H1 (cell line): ENCODE measurements around the gene SMARCC1. TPM values are rescaled to one million over a fixed set of nuclear protein-coding genes. Genes with fewer than 3 reads are reported as not detected.

Experiments
- CTCF ChIA-PET: fragments of 300-600 bp; sonication (Branson Sonifier 250); formaldehyde crosslinking; loops from one replicate; lab custom pipeline; 2021; ENCODE audit not compliant: partially characterized antibody; lab: Charles Lee
- POLR2A ChIA-PET: fragments of 300-600 bp; sonication (Branson Sonifier 250); formaldehyde crosslinking; loops from one replicate; lab custom pipeline; 2021; ENCODE audit warnings: inconsistent platforms; ENCODE audit not compliant: partially characterized antibody; lab: Charles Lee
- DNase-seq, 2 experiments: peaks; one replicate each; pipeline versions ENCODE4 v3.0.0 to v3.0.0-alpha.2; 2010 to 2022; ENCODE audit warnings: low spot score in 2 of 2, low read depth in 1 of 2, mixed read lengths in 1 of 2
- FAIRE-seq: peaks from 2 replicates; lab custom pipeline; 2011; peaks lifted over from hg19 to GRCh38; lab: Jason Lieb, UNC
- H2AFZ ChIP-seq: 2 replicates; pipeline ENCODE4 v1.8.1; 2012; ENCODE audit warnings: low read length, inconsistent platforms
- H2AK5ac ChIP-seq: 2 replicates; pipeline ENCODE4 v1.6.1; 2013; ENCODE audit warnings: low read depth, low read length
- H2BK120ac ChIP-seq: replicated peaks from 2 replicates; pipeline ENCODE3; 2013; ENCODE audit warnings: low read depth, low read length, inconsistent platforms
- H2BK12ac ChIP-seq: 2 replicates; pipeline ENCODE4 v1.6.1; 2013; ENCODE audit warnings: low read depth, low read length
- H2BK15ac ChIP-seq: 2 replicates; pipeline ENCODE4 v1.6.1; 2013; ENCODE audit warnings: low read length
- H2BK20ac ChIP-seq: 2 replicates; pipeline ENCODE4 v1.6.1; 2013; ENCODE audit warnings: low read length
- H2BK5ac ChIP-seq: 2 replicates; pipeline ENCODE4 v1.6.1; 2013; ENCODE audit warnings: low read depth, low read length
- H3K14ac ChIP-seq: 2 replicates; pipeline ENCODE4 v1.6.1; 2013; ENCODE audit warnings: inconsistent platforms; ENCODE audit not compliant: insufficient read length
- H3K18ac ChIP-seq: 2 replicates; pipeline ENCODE4 v1.6.1; 2013; ENCODE audit warnings: low read length; ENCODE audit errors: extremely low read depth
- H3K23ac ChIP-seq: 2 replicates; pipeline ENCODE4 v1.6.1; 2013; ENCODE audit warnings: inconsistent platforms; ENCODE audit not compliant: insufficient read length
- H3K23me2 ChIP-seq: 2 replicates; pipeline ENCODE4 v1.6.1; 2013; ENCODE audit warnings: low read depth, low read length
- H3K27ac ChIP-seq: 2 replicates; pipeline ENCODE4 v1.6.1; 2011; ENCODE audit warnings: low read depth, low read length, inconsistent platforms
- H3K27me3 ChIP-seq, 4 experiments: replicated peaks in 1 of 4; 1 replicate in 1 of 4; 2 replicates in 3 of 4; pipeline versions ENCODE4 v1.6.1 to v1.8.1; 2011 to 2013; ENCODE audit warnings: low read length in 3 of 4, mild to moderate bottlenecking in 3 of 4, inconsistent platforms in 2 of 4, mixed read lengths in 2 of 4, moderate library complexity in 1 of 4; ENCODE audit not compliant: control insufficient read depth in 3 of 4, insufficient read depth in 3 of 4; ENCODE audit errors: extremely low read depth in 1 of 4
- H3K36me3 ChIP-seq, 4 experiments: 2 replicates each; pipeline versions ENCODE4 v1.6.1 to v1.8.1; 2011 to 2013; ENCODE audit warnings: mild to moderate bottlenecking in 4 of 4, low read length in 3 of 4, moderate library complexity in 2 of 4, control low read depth in 1 of 4, inconsistent platforms in 1 of 4; ENCODE audit not compliant: insufficient read depth in 4 of 4, control insufficient read depth in 2 of 4
- H3K4ac ChIP-seq: replicated peaks from 2 replicates; pipeline ENCODE3; 2013; ENCODE audit warnings: low read length, low read depth, mixed read lengths, inconsistent platforms; ENCODE audit not compliant: insufficient read length
- H3K4me1 ChIP-seq, 4 experiments: replicated peaks in 1 of 4; 1 replicate in 1 of 4; 2 replicates in 3 of 4; pipeline versions ENCODE4 v1.6.1 to v1.8.1; 2011 to 2013; ENCODE audit warnings: low read length in 3 of 4, inconsistent platforms in 2 of 4, mixed read lengths in 1 of 4; ENCODE audit not compliant: insufficient read depth in 4 of 4, control insufficient read depth in 3 of 4
- H3K4me2 ChIP-seq, 2 experiments: 2 replicates each; pipeline versions ENCODE4 v1.6.1 to v1.8.1; 2011 to 2013; ENCODE audit warnings: low read depth in 2 of 2, low read length in 2 of 2, control low read depth in 1 of 2, inconsistent platforms in 1 of 2, mild to moderate bottlenecking in 1 of 2; ENCODE audit not compliant: insufficient read depth in 1 of 2
- H3K4me3 ChIP-seq, 4 experiments: fragments of 200-600, 300-600 bp in 1 of 4; sonication (generic), shearing (Covaris generic), sonication (Bioruptor Twin) in 1 of 4; 2 replicates each; pipeline versions ENCODE4 v1.5.1 to v1.8.1; 2011 to 2016; ENCODE audit warnings: low read length in 4 of 4, low read depth in 3 of 4, control low read depth in 2 of 4, inconsistent platforms in 2 of 4, mild to moderate bottlenecking in 2 of 4, mixed read lengths in 1 of 4, moderate library complexity in 1 of 4; ENCODE audit not compliant: insufficient read depth in 2 of 4; ENCODE audit errors: extremely low read depth in 1 of 4
- H3K56ac ChIP-seq: replicated peaks from 2 replicates; pipeline ENCODE3; 2013; ENCODE audit warnings: low read depth, mild to moderate bottlenecking, mixed read lengths, low read length, inconsistent platforms; ENCODE audit not compliant: insufficient read length
- H3K79me1 ChIP-seq: 2 replicates; pipeline ENCODE4 v1.6.1; 2013; ENCODE audit warnings: low read depth, low read length, control low read depth
- H3K79me2 ChIP-seq, 2 experiments: 2 replicates each; pipeline versions ENCODE4 v1.6.1 to v1.8.1; 2012 to 2013; ENCODE audit warnings: low read length in 2 of 2, mild to moderate bottlenecking in 2 of 2, inconsistent platforms in 1 of 2; ENCODE audit not compliant: insufficient read depth in 2 of 2, control insufficient read depth in 1 of 2
- H3K9ac ChIP-seq, 4 experiments: replicated peaks in 1 of 4; 1 replicate in 1 of 4; 2 replicates in 3 of 4; pipeline versions ENCODE4 v1.6.1 to v1.8.1; 2011 to 2013; ENCODE audit warnings: low read depth in 3 of 4, low read length in 3 of 4, control low read depth in 2 of 4, mild to moderate bottlenecking in 2 of 4, moderate library complexity in 2 of 4, inconsistent platforms in 1 of 4; ENCODE audit errors: extremely low read depth in 1 of 4
- H3K9me3 ChIP-seq, 2 experiments: 2 replicates each; pipeline versions ENCODE4 v1.6.1 to v1.8.1; 2012 to 2013; ENCODE audit warnings: mild to moderate bottlenecking in 2 of 2, moderate library complexity in 2 of 2, control low read depth in 1 of 2, inconsistent platforms in 1 of 2, low read depth in 1 of 2, low read length in 1 of 2, mixed read lengths in 1 of 2; ENCODE audit not compliant: insufficient read depth in 2 of 2
- H4K20me1 ChIP-seq, 2 experiments: replicated peaks in 1 of 2; 2 replicates each; pipeline versions ENCODE3 to v1.8.1; 2011 to 2013; ENCODE audit warnings: inconsistent platforms in 2 of 2, low read length in 2 of 2, mild to moderate bottlenecking in 1 of 2; ENCODE audit not compliant: insufficient read depth in 2 of 2, control insufficient read depth in 1 of 2
- H4K5ac ChIP-seq: 2 replicates; pipeline ENCODE4 v1.6.1; 2013; ENCODE audit warnings: low read length, low read depth, mixed read lengths, inconsistent platforms; ENCODE audit not compliant: insufficient read length
- H4K8ac ChIP-seq: 2 replicates; pipeline ENCODE4 v1.8.0; 2013; ENCODE audit warnings: mild to moderate bottlenecking, moderate library complexity, low read length, inconsistent platforms; ENCODE audit not compliant: insufficient read depth; ENCODE audit errors: extremely low read depth
- H4K91ac ChIP-seq: replicated peaks from 2 replicates; pipeline ENCODE3; 2013; ENCODE audit warnings: low read length, mixed read lengths, inconsistent platforms; ENCODE audit not compliant: insufficient read length
- CBX5 ChIP-seq: fragments of 300-800, 300-1000 bp; sonication (generic); IDR thresholded peaks from 2 replicates; pipeline ENCODE4 v1.7.1; 2016; ENCODE audit warnings: antibody characterized with exemption, low read length, low read depth
- CEBPB ChIP-seq: IDR thresholded peaks from 2 replicates; pipeline ENCODE4 v1.6.1; 2012; ENCODE audit warnings: low read depth, low read length
- CHD1 ChIP-seq: IDR thresholded peaks from 2 replicates; pipeline ENCODE4 v1.6.1; 2012; ENCODE audit warnings: low read depth, low read length, improper control_type of control experiment
- CHD2 ChIP-seq: IDR thresholded peaks from 2 replicates; pipeline ENCODE4 v1.6.1; 2012; ENCODE audit warnings: low read length, improper control_type of control experiment
- HDAC2 ChIP-seq, 2 experiments: fragments of 300-600 bp in 1 of 2; sonication (generic) in 1 of 2; IDR thresholded peaks; 2 replicates each; pipeline ENCODE4 v1.6.1; 2011 to 2012; ENCODE audit warnings: low read depth in 2 of 2, low read length in 2 of 2, mild to moderate bottlenecking in 2 of 2, moderate library complexity in 2 of 2, borderline replicate concordance in 1 of 2, inconsistent platforms in 1 of 2
- JUN ChIP-seq: IDR thresholded peaks from 2 replicates; pipeline ENCODE4 v1.6.1; 2011; ENCODE audit warnings: low read depth, mild to moderate bottlenecking, improper control_type of control experiment, low read length
- KDM4A ChIP-seq: IDR thresholded peaks from one replicate; pipeline ENCODE4 v1.7.1; 2012; ENCODE audit warnings: low read depth, mild to moderate bottlenecking, moderate library complexity, low read length, inconsistent platforms; ENCODE audit not compliant: severe bottlenecking
- KDM5A ChIP-seq: fragments of 200-600 bp; IDR thresholded peaks from 2 replicates; pipeline ENCODE4 v1.7.1; 2012; ENCODE audit warnings: mild to moderate bottlenecking, low read length, inconsistent platforms, mixed read lengths
- MAX ChIP-seq: IDR thresholded peaks from 2 replicates; pipeline ENCODE4 v1.6.1; 2012; ENCODE audit warnings: inconsistent platforms
- PHF8 ChIP-seq: fragments of 200-600 bp; sonication (generic); conservative IDR thresholded peaks from 2 replicates; pipeline ENCODE4 v1.7.1; 2012; ENCODE audit warnings: low read depth, mild to moderate bottlenecking, inconsistent platforms, low read length, moderate library complexity
- SAP30 ChIP-seq: fragments of 300-600 bp; sonication (generic); IDR thresholded peaks from 2 replicates; pipeline ENCODE4 v1.7.1; 2012; ENCODE audit warnings: low read length, moderate library complexity, mild to moderate bottlenecking, inconsistent platforms; ENCODE audit not compliant: insufficient read depth, insufficient replicate concordance
- YY1 ChIP-seq: IDR thresholded peaks from 2 replicates; pipeline ENCODE4 v1.6.1; 2011; ENCODE audit warnings: low read depth, mild to moderate bottlenecking, low read length
- WGBS, 2 experiments: shearing (Covaris generic) in 1 of 2; methylation state at CpG; one replicate each; pipeline versions ENCODE4 v1.1.6 to v1.1.7; 2013 to 2015; ENCODE audit warnings: low lambda C conversion rate in 2 of 2, mixed read lengths in 2 of 2, inconsistent platforms in 1 of 2, low coverage in 1 of 2, missing lambda C conversion rate in 1 of 2; ENCODE audit not compliant: insufficient replicate concordance in 2 of 2, insufficient coverage in 1 of 2, insufficient read length in 1 of 2; ENCODE audit errors: extremely low coverage in 1 of 2, missing lambda C conversion rate in 1 of 2; 5-methylcytosine and 5-hydroxymethylcytosine counted together
- polyA plus RNA-seq, 7 experiments: library from polyadenylated mRNA; depleted of rRNA in 3 of 7; stranded (reverse) in 5 of 7; unstranded in 2 of 7; fragments of >200 nt in 5 of 7; fragments of 200-250 nt in 2 of 7; gene quantifications; 1 replicate in 5 of 7; 2 replicates in 1 of 7; 4 replicates in 1 of 7; pipeline versions ENCODE4 v1.2.1 to v1.2.3, GENCODE V29; 2011 to 2013; ENCODE audit warnings: missing spikeins in 2 of 7, mixed read lengths in 2 of 7
- total RNA-seq: library from RNA; stranded (reverse); fragmentation: NEBNext Ultra II Directional; extraction: Animal tissue kit (Norgen Biotek cat#: 25700); gene quantifications from 2 replicates; pipeline ENCODE4 v1.2.1, GENCODE V29; 2021

Gene SMARCC1
- total and polyA plus RNA-seq, 2 of the 8 experiments (the other 6 are each of a cell fraction or from before 2014, with no cell fraction given) = 64.1 to 335 TPM

- FAIRE-seq (no peak), DNase-seq (no peak)
- peaks cover 0 to 2% of the 10 kb centered on the region in 2 experiments; a peak in 1 of 4 replicates for H3K79me2 ChIP-seq
- H2BK5ac ChIP-seq = no peak overlapping the region
- WGBS, 2 experiments = 93% methylated on average over 5 of the region's 5 CpGs; no CpG with 5 or more reads in 1 of the 2 experiments
- CTCF ChIA-PET = no interaction called here
- H3K23ac ChIP-seq = no peak overlapping the region
- no peak overlapping the region for H2AFZ ChIP-seq
- no peak overlapping the region for H3K14ac ChIP-seq
- no peaks in the 10 kb centered on the region for H3K4me1 ChIP-seq
- no peaks in the 10 kb centered on the region for H3K27me3 ChIP-seq
- H3K36me3 ChIP-seq = peaks cover 28 to 86% (median 53%) of the 10 kb centered on the region in 4 experiments
- no peak overlapping the region for H2BK12ac ChIP-seq
- no peak overlapping the region for H2AK5ac ChIP-seq
- no peak overlapping the region for H3K4ac ChIP-seq
- no peak overlapping the region for H3K18ac ChIP-seq
- H3K9ac ChIP-seq = no peak overlapping the region
- H3K27ac ChIP-seq = no peak overlapping the region
- no peaks in the 10 kb centered on the region for H3K79me1 ChIP-seq
- H4K8ac ChIP-seq = no peak overlapping the region
- H3K4me3 ChIP-seq = no peak overlapping the region
- no peak overlapping the region for H4K5ac ChIP-seq
- no peaks in the 10 kb centered on the region for H4K20me1 ChIP-seq
- H2BK15ac ChIP-seq = no peak overlapping the region
- H4K91ac ChIP-seq = no peak overlapping the region
- no peak overlapping the region for H3K4me2 ChIP-seq
- H3K9me3 ChIP-seq = no peaks in the 10 kb centered on the region
- H2BK20ac ChIP-seq = no peak overlapping the region
- H2BK120ac ChIP-seq = no peak overlapping the region
- H3K23me2 ChIP-seq = no peaks in the 10 kb centered on the region
- POLR2A ChIA-PET = no interaction called here
- H3K56ac ChIP-seq = no peak overlapping the region
- no peak for TF ChIP-seq HDAC2 (IDR thresholded peaks at IDR 0.05; ENCODE audit: borderline replicate concordance in 1 of 2, low read depth in 2 of 2, low read length in 2 of 2)
- no peak for TF ChIP-seq YY1
- TF ChIP-seq CBX5 = no peak
- TF ChIP-seq KDM4A = no peak
- no peak for TF ChIP-seq KDM5A
- no peak for TF ChIP-seq JUN
- no peak for TF ChIP-seq CHD1
- no peak for TF ChIP-seq MAX
- no peak for TF ChIP-seq SAP30
- no peak for TF ChIP-seq CHD2
- no peak for TF ChIP-seq PHF8
- no peak for TF ChIP-seq CEBPB
These were observed 96.7 kb downstream of the SMARCC1 start for GRCh38 chr3:47685037-47685436.
